Stomach (tissue), 4 donors: ENCODE measurements around the gene PTBP1.

ENCODE experiments used
- POLR2A ChIP-seq, 4 donors: fragments of 450-650 bp; IDR thresholded peaks; one replicate each; pipeline ENCODE4 v1.6.1; 2016; ENCODE audit warnings: antibody characterized with exemption in 4 of 4, control low read depth in 2 of 4, mild to moderate bottlenecking in 1 of 4, moderate library complexity in 1 of 4
- TF ChIP-seq, protein P1 (sequence below), 7 experiments: fragments of 450-650 bp in 4 of 7; fragments of 200-600 bp in 3 of 7; sonication (generic) in 3 of 7; IDR thresholded peaks; one replicate each; pipeline ENCODE4 v1.5.1; 2016 to 2019; ENCODE audit warnings: antibody characterized with exemption in 7 of 7, control low read depth in 2 of 7, mild to moderate bottlenecking in 1 of 7

DNA sequence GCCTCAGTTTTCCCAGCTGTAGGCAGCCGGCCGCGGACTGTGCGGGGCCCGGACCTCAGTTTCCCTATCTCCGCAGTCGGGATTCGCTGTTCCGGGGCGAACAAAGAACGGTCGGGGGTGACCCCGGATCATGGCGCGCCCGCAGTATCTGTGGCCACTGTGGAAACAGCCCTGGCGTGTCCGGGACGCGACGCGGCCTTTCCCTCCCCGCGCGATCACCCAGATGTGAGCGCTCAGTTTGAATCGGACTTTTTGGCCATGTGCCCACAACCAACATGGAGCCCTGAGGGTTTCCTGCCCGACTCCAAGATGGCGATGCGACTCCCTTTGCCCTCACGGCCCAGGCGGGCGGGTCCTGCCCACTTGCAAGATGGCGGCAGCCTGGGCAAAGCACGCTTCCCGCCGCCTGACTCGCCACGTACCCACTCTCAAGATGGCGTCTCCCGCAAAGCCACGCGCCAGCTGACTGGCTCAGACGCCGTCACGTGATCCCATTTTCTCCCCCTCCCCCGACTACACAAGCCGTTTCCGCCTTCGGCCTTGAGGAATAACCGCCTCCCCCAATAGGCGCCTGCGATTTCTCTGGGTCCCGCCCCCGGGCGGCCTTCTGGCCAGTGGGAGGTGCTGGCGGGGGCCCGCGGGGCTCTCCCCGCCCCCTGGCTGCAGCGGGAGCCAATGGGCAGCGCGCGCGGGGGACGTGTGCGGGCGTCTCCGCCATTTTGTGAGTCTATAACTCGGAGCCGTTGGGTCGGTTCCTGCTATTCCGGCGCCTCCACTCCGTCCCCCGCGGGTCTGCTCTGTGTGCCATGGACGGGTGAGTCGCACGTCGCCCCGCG is at the start of gene PTBP1:
- TF ChIP-seq, protein P1, sequence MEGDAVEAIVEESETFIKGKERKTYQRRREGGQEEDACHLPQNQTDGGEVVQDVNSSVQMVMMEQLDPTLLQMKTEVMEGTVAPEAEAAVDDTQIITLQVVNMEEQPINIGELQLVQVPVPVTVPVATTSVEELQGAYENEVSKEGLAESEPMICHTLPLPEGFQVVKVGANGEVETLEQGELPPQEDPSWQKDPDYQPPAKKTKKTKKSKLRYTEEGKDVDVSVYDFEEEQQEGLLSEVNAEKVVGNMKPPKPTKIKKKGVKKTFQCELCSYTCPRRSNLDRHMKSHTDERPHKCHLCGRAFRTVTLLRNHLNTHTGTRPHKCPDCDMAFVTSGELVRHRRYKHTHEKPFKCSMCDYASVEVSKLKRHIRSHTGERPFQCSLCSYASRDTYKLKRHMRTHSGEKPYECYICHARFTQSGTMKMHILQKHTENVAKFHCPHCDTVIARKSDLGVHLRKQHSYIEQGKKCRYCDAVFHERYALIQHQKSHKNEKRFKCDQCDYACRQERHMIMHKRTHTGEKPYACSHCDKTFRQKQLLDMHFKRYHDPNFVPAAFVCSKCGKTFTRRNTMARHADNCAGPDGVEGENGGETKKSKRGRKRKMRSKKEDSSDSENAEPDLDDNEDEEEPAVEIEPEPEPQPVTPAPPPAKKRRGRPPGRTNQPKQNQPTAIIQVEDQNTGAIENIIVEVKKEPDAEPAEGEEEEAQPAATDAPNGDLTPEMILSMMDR (IDR thresholded peaks at IDR 0.05) = peak in 3 of 7 experiments; percentile 15 to 46 (median 25)
- no peak for TF ChIP-seq POLR2A (IDR thresholded peaks at IDR 0.05)
